Skin epidermis (tissue), 12 donors: Measurements from ENCODE around the gene IFT81.
A peak's percentile ranks its signal among the peaks of the same experiment; 100 is the strongest.
"Not testable (repeated sequence)": the region's sequence is repeated elsewhere in the genome, so short reads cannot be mapped to it uniquely, and the experiment has no call there.

Experiments
- H3K27ac ChIP-seq, 21 experiments: fragments of 200-600 bp; sonication (generic) in 11 of 21; one replicate each; pipeline ENCODE4 v1.5.0; 2020; ENCODE audit warnings: mild to moderate bottlenecking in 3 of 21, inconsistent platforms in 2 of 21, moderate library complexity in 2 of 21
- H3K4me3 ChIP-seq, 7 experiments: fragments of 200-600 bp; sonication (generic) in 2 of 7; one replicate each; pipeline ENCODE4 v1.5.0; 2020; ENCODE audit warnings: inconsistent platforms in 2 of 7, mild to moderate bottlenecking in 2 of 7, moderate library complexity in 1 of 7

The IFT81 gene

GRCh38 chr12:110124269-110124995, at the start of gene IFT81:
Gene IFT81 (plus strand): TSS chr12:110124357. CDS start chr12:110127381, 3,024 bp downstream.
- Histone ChIP-seq H3K4me3 (peak within 1 kb of the TSS; percentile 80 to 97 (median 89)), H3K27ac (peak within 1 kb of the TSS; percentile 64 to 97 (median 91))

DNA sequence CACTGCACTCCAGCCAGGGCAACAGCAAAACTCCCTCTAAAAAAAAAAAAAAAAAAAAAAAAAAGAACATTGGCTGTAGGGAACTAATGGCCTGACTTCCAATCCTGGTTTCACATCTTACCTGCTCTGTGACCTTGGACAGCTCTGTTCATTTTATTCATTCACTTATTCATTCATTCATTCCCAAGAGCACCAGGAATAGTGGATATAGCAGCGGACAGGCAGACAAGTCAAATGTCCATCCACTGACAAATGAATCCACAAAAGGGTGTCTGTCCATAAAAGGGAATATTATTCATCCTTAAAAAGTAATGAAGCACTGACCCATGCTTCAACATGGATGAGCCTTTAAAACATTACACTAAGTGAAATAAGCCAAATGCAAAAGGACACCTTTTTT, 48.3 kb upstream of the IFT81 start:
- Histone ChIP-seq H3K4me3 (no peak overlapping the region), H3K27ac (no peak overlapping the region)

GRCh38 chr12:110077800-110078199, 46.4 kb upstream of the IFT81 start:
- no peak overlapping the region for H3K27ac ChIP-seq
- no peak overlapping the region for H3K4me3 ChIP-seq

- Histone ChIP-seq H3K27ac (peak overlapping the region in 14 of 21 experiments; percentile 6 to 84 (median 54)), H3K4me3 (peak overlapping the region in 1 of 7 experiments; percentile 17)
These were observed 44.4 kb upstream of the IFT81 start for GRCh38 chr12:110079477-110080400.

- peak overlapping the region in 8 of 21 experiments; percentile 26 to 84 (median 66) for H3K27ac ChIP-seq
- H3K4me3 ChIP-seq, result no peak overlapping the region
These were observed 43.7 kb upstream of the IFT81 start for GRCh38 chr12:110080410-110080809.

- Histone ChIP-seq H3K27ac (no peak overlapping the region), H3K4me3 (no peak overlapping the region)
These were observed 39.7 kb upstream of the IFT81 start for GRCh38 chr12:110084314-110085015.

DNA sequence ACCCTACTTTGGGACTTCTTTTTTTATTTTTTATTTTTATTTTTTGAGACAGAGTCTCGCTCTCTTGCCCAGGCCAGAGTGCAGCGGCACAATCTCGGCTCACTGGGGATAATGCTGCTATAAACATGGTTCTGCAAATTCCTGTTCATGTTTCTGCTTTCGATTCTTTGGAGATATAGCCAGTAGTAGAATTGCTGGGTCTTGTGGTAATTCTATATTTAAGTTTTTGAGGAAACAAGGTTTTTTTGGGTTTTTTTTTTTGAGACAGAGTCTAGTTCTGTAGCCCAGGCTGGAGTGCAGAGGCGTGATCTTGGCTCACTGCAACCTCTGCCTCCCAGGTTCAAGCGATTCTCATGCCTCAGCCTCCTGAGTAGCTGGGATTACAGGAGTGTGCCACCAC, 35.9 kb upstream of the IFT81 start:
- H3K27ac ChIP-seq, result peak overlapping the region in 3 of 21 experiments; percentile 25 to 59 (median 49)
- not testable (repeated sequence) for H3K4me3 ChIP-seq

- H3K27ac ChIP-seq, result peak overlapping the region in 3 of 21 experiments; percentile 37 to 55 (median 49)
- no peak overlapping the region for H3K4me3 ChIP-seq
These were observed 35.2 kb upstream of the IFT81 start for GRCh38 chr12:110088936-110089335.

GRCh38 chr12:110090266-110091135, 33.7 kb upstream of the IFT81 start:
- no peak overlapping the region for H3K27ac ChIP-seq
- H3K4me3 ChIP-seq, result no peak overlapping the region

DNA sequence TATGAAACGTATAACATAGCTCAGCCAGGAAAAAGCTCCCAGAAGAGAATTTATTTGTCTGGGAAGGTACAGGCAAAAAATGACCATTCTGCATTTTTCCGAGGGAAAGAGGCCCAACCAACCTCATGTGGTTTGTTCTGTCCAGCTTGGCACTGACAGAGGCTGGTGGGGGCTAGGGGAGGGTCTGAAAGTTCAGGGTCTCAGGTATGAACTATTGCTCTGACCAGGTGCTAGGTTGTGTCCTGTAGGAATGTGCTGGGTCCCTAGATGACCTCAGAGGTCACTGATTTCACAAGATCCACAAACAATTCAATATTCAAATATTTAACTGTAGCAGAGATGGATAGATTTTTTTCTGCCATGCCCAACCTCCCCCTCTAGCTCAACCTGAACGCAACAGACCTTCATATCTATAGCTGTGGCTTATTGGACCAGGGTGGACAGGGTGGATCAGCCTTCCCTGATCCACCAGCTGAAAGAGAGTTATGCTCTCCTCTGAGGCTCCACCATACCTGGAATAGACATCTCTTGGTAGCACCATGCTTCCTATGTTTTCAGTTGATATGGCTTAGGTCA, 32.9 kb upstream of the IFT81 start:
- H3K4me3 ChIP-seq, result no peak overlapping the region

GRCh38 chr12:110093631-110094311, 30.4 kb upstream of the IFT81 start:
- Histone ChIP-seq H3K4me3 (no peak overlapping the region), H3K27ac (no peak overlapping the region)

More for the DNA sequence above, 32.9 kb upstream of the IFT81 start:
- H3K27ac ChIP-seq, result no peak overlapping the region

GRCh38 chr12:110100315-110100970, 23.7 kb upstream of the IFT81 start:
- Histone ChIP-seq H3K4me3 (no peak overlapping the region), H3K27ac (peak overlapping the region in 6 of 21 experiments; percentile 3 to 58 (median 26))

DNA sequence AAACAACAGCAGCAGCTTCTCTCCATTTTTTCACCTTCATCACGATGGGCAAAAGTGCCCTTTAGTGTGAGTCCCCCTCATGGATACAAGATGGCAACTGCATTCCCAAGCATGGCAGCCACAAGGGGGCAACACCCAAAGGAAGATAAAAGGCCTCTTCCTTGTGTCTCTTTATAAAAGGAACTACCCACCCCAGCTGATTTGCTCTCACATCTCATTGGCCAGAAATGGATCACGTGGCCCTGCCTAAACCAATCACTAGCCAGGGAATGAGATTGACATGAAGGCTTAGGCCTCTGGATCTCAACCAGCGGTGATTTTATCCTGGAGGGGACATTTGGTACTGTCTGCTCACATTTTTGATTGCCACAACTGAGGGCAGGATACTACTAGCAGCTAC, 21.9 kb upstream of the IFT81 start:
- Histone ChIP-seq H3K4me3 (no peak overlapping the region), H3K27ac (no peak overlapping the region)

GRCh38 chr12:110104188-110105094, 19.7 kb upstream of the IFT81 start:
- Histone ChIP-seq H3K27ac (peak overlapping the region in 1 of 21 experiments; percentile 29), H3K4me3 (no peak overlapping the region)

DNA sequence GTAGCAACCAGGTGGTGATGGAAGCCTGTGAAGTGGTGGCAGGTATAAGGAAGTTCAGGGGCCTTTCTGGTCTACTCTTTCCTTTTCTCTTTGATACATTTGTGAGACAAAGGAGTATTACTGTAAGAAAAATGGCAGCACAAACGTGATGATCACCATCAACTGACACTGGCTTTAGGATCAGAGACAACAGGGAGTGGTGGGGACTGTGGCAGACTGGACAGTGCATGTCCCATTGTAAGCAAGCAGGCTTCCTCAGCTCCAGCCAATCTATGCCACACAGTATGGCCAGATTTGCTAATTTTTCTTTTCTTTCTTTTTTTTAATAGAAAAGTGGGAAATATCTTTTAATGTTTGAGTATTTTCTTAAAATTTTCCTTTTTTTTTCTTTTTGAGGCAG, 19.0 kb upstream of the IFT81 start:
- Histone ChIP-seq H3K4me3 (no peak overlapping the region), H3K27ac (no peak overlapping the region)

DNA sequence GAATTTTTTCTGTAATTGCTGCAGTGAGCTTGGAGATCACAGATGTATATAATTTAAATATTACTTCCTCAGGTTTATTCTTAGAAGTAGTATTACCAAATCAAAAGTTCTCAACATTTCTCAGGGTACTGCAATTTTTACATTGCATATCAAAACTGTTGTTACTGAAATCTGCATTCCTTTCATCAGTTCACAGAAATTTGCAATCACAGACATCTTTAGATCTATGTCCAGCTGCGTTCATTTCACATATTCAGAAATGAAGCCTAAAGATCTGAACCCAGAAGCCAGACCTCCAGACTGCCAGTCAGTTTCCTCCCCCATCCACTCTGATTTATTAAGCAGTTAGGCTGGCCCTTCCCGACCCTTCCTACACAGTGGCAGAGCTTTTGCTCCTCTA, 18.2 kb upstream of the IFT81 start:
- H3K4me3 ChIP-seq, result no peak overlapping the region
- no peak overlapping the region for H3K27ac ChIP-seq
